Fibroblast of villous mesenchyme (primary cell): ENCODE measurements around the gene IGF2BP3. TPM values are rescaled to one million over a fixed set of nuclear protein-coding genes. Genes with fewer than 3 reads are reported as not detected.
"Not testable (repeated sequence)": the region's sequence is repeated elsewhere in the genome, so short reads cannot be mapped to it uniquely, and the experiment has no call there.

Experiments used
- DNase-seq: peaks from one replicate; pipeline ENCODE4 v3.0.0-alpha.2; 2010; ENCODE audit warnings: low read depth
- H3K4me3 ChIP-seq: 2 replicates; pipeline ENCODE4 v1.5.1; 2011; ENCODE audit warnings: low read depth, mild to moderate bottlenecking, low read length
- total RNA-seq: library from RNA; depleted of rRNA; stranded (reverse); fragments of >200 nt; gene quantifications from 2 replicates; pipeline ENCODE4 v1.2.3, GENCODE V29; 2012
- TF ChIP-seq, protein P1 (sequence below): IDR thresholded peaks from 2 replicates; pipeline ENCODE4 v1.5.1; 2012; ENCODE audit warnings: low read depth, mild to moderate bottlenecking, low read length; ENCODE audit not compliant: insufficient read depth

The IGF2BP3 gene
- total RNA-seq, 1 donor, result 9.1 TPM

- DNase-seq, result no peak
- TF ChIP-seq, protein P1, sequence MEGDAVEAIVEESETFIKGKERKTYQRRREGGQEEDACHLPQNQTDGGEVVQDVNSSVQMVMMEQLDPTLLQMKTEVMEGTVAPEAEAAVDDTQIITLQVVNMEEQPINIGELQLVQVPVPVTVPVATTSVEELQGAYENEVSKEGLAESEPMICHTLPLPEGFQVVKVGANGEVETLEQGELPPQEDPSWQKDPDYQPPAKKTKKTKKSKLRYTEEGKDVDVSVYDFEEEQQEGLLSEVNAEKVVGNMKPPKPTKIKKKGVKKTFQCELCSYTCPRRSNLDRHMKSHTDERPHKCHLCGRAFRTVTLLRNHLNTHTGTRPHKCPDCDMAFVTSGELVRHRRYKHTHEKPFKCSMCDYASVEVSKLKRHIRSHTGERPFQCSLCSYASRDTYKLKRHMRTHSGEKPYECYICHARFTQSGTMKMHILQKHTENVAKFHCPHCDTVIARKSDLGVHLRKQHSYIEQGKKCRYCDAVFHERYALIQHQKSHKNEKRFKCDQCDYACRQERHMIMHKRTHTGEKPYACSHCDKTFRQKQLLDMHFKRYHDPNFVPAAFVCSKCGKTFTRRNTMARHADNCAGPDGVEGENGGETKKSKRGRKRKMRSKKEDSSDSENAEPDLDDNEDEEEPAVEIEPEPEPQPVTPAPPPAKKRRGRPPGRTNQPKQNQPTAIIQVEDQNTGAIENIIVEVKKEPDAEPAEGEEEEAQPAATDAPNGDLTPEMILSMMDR, result no peak
- H3K4me3 ChIP-seq, result no peak overlapping the region
These were observed 59.7 kb downstream of the IGF2BP3 start for GRCh38 chr7:23410446-23411183.

DNA sequence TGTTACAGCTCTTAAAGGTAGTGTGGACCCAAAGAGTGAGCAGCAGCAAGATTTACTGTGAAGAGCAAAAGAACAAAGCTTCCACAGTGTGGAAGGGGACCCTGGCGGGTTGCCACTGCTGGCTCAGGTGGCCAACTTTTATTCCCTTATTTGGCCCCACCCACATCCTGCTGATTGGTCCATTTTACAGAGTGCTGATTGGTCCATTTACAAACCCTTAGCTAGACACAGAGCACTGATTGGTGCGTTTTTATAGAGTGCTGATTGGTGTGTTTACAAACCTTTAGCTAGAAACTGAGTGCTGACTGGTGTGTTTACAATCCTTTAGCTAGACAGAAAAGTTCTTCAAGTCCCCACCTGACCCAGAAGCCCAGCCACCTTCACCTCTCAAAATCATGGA is 63.7 kb downstream of the IGF2BP3 start:
- not testable (repeated sequence) for DNase-seq, H3K4me3 ChIP-seq

DNA sequence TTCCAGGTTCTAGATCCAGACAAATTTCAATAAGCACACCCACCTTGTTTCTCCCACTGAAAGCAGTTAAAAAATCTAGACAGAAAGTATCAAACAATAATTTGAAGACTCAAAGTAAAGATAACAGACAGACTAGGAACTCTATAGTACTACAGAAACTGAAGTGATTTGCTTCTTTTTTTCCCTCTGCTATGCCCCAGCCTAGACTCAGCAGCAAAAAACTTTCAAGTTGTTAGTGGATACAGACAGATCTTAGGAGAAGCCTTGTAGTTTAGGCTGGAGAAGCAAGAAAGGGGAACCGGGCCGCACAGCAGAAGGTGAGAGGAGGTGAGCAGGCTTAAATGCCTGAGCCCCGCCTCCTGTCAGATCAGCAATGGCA is 65.1 kb downstream of the IGF2BP3 start:
- H3K4me3 ChIP-seq, result no peak overlapping the region
- TF ChIP-seq, protein P1, result no peak
- no peak for DNase-seq

- TF ChIP-seq, protein P1, result no peak
- no peak for DNase-seq
These were observed 65.6 kb downstream of the IGF2BP3 start for GRCh38 chr7:23404546-23405239.

GRCh38 chr7:23403970-23404369 is 66.3 kb downstream of the IGF2BP3 start:
- H3K4me3 ChIP-seq, result no peak overlapping the region
- no peak for DNase-seq
- TF ChIP-seq, protein P1, result no peak

More at GRCh38 chr7:23404546-23405239, 65.6 kb downstream of the IGF2BP3 start:
- no peak overlapping the region for H3K4me3 ChIP-seq

DNA sequence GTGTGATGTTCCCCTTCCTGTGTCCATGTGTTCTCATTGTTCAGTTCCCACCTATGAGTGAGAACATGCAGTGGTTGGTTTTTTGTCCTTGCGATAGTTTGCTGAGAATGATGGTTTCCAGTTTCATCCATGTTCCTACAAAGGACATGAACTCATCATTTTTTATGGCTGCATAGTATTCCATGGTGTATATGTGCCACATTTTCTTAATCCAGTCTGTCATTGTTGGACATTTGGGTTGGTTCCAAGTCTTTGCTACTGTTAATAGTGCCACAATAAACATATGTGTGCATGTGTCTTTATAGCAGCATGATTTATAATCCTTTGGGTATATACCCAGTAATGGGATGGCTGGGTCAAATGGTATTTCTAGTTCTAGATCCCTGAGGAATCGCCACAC is 72.2 kb downstream of the IGF2BP3 start:
- H3K4me3 ChIP-seq, DNase-seq: not testable (repeated sequence)

DNA sequence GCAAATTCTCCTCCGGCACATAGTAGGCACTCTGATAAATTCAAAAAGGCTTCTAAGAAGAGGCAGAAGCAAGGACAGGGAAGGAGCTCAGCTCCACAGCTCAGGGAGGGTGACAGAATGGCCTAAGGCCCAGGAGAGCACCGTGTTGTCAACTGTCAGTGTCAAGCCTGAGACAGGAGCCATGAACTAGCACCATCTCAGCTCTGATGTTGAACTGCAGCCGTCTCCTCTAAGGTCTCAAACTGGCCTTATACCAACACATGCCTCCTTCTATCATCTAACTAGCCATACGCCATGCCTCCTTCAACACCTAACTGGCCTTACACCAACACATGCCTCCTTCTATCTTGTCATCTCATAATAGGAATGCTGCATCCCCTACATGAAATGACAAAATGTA is 73.0 kb downstream of the IGF2BP3 start:
- H3K4me3 ChIP-seq, result no peak overlapping the region
- DNase-seq, result no peak
- TF ChIP-seq, protein P1, result no peak
